CD14-positive monocyte (primary cell): ENCODE results near the gene SH3RF3. TPM values are rescaled to one million over a fixed set of nuclear protein-coding genes. Genes with fewer than 3 reads are reported as not detected.

Source experiments
- DNase-seq, 3 donors: peaks; one replicate each; pipeline ENCODE4 v3.0.0-alpha.2; 2011 to 2022
- H2AFZ ChIP-seq: 2 replicates; pipeline ENCODE4 v1.6.0; 2012; ENCODE audit warnings: mild to moderate bottlenecking, low read depth, low read length, inconsistent platforms; ENCODE audit not compliant: insufficient read depth, poor library complexity, severe bottlenecking
- H3K27ac ChIP-seq, 2 donors: 1 replicate in 1 of 2; 2 replicates in 1 of 2; pipeline ENCODE4 v1.5.1; 2012 to 2013; ENCODE audit warnings: low read length in 2 of 2, control low read depth in 1 of 2, inconsistent platforms in 1 of 2, low read depth in 1 of 2, mild to moderate bottlenecking in 1 of 2
- H3K27me3 ChIP-seq, 2 donors: one replicate each; pipeline versions ENCODE4 v1.6.0 to v1.6.1; 2011 to 2013; ENCODE audit warnings: low read length in 2 of 2; ENCODE audit not compliant: control insufficient read depth in 2 of 2, insufficient read depth in 2 of 2
- H3K36me3 ChIP-seq, 2 donors: replicated peaks in 1 of 2; 1 replicate in 1 of 2; 2 replicates in 1 of 2; pipeline versions ENCODE4 v1.5.1 to v1.6.1; 2012 to 2013; ENCODE audit warnings: low read length in 2 of 2, control low read depth in 1 of 2, inconsistent platforms in 1 of 2, mild to moderate bottlenecking in 1 of 2; ENCODE audit not compliant: insufficient read depth in 2 of 2, control insufficient read depth in 1 of 2
- H3K4me1 ChIP-seq, 2 donors: 1 replicate in 1 of 2; 2 replicates in 1 of 2; pipeline versions ENCODE4 v1.5.1 to v1.6.1; 2012 to 2013; ENCODE audit warnings: low read length in 2 of 2, control low read depth in 1 of 2, inconsistent platforms in 1 of 2, mild to moderate bottlenecking in 1 of 2, moderate library complexity in 1 of 2; ENCODE audit not compliant: insufficient read depth in 2 of 2, control insufficient read depth in 1 of 2
- H3K4me2 ChIP-seq: replicated peaks from 2 replicates; pipeline ENCODE3; 2012; ENCODE audit warnings: low read length, moderate library complexity, mild to moderate bottlenecking; ENCODE audit not compliant: poor library complexity, severe bottlenecking; ENCODE audit errors: extremely low read depth
- H3K4me3 ChIP-seq, 3 experiments: fragments of 200-600 bp in 1 of 3; sonication (generic) in 1 of 3; replicated peaks in 1 of 3; 1 replicate in 2 of 3; 2 replicates in 1 of 3; pipeline ENCODE4 v1.5.1; 2011 to 2013; ENCODE audit warnings: low read length in 3 of 3, mild to moderate bottlenecking in 3 of 3, control low read depth in 2 of 3, low read depth in 2 of 3, inconsistent platforms in 1 of 3, moderate library complexity in 1 of 3
- H3K79me2 ChIP-seq: 2 replicates; pipeline ENCODE4 v1.6.0; 2012; ENCODE audit warnings: mild to moderate bottlenecking, control low read depth, inconsistent platforms, low read length, moderate library complexity; ENCODE audit not compliant: insufficient read depth
- H3K9ac ChIP-seq: 2 replicates; pipeline ENCODE4 v1.6.0; 2017; ENCODE audit warnings: low read length, mild to moderate bottlenecking; ENCODE audit not compliant: insufficient read depth, poor library complexity, severe bottlenecking
- H3K9me3 ChIP-seq, 2 donors: replicated peaks in 1 of 2; 1 replicate in 1 of 2; 2 replicates in 1 of 2; pipeline versions ENCODE4 v1.5.1 to v1.6.1; 2012 to 2013; ENCODE audit warnings: low read length in 2 of 2, control low read depth in 1 of 2; ENCODE audit not compliant: control insufficient read depth in 1 of 2, insufficient read depth in 1 of 2
- H4K20me1 ChIP-seq: 2 replicates; pipeline ENCODE4 v1.6.0; 2012; ENCODE audit warnings: mild to moderate bottlenecking, low read length, control low read depth, moderate library complexity; ENCODE audit not compliant: insufficient read depth
- H3K27ac Mint-ChIP-seq, 7 donors: one replicate each; pipeline ENCODE4 v1.8.0; 2020; ENCODE audit warnings: mild to moderate bottlenecking in 7 of 7, mixed read lengths in 7 of 7, moderate library complexity in 6 of 7, inconsistent platforms in 2 of 7
- H3K27me3 Mint-ChIP-seq, 3 donors: one replicate each; pipeline ENCODE4 v1.8.0; 2021 to 2022; ENCODE audit warnings: low read depth in 3 of 3, mild to moderate bottlenecking in 3 of 3, mixed read lengths in 3 of 3, moderate library complexity in 3 of 3, inconsistent platforms in 1 of 3
- H3K36me3 Mint-ChIP-seq, 2 donors: one replicate each; pipeline ENCODE4 v1.8.0; 2020; ENCODE audit warnings: mixed read lengths in 2 of 2, inconsistent platforms in 1 of 2, mild to moderate bottlenecking in 1 of 2
- H3K4me1 Mint-ChIP-seq: one replicate; pipeline ENCODE4 v1.8.0; 2020; ENCODE audit warnings: mild to moderate bottlenecking, mixed read lengths
- H3K4me3 Mint-ChIP-seq, 2 donors: one replicate each; pipeline ENCODE4 v1.8.0; 2020; ENCODE audit warnings: mild to moderate bottlenecking in 2 of 2, mixed read lengths in 2 of 2, moderate library complexity in 1 of 2
- H3K9me3 Mint-ChIP-seq, 7 donors: one replicate each; pipeline ENCODE4 v1.8.0; 2020 to 2022; ENCODE audit warnings: mixed read lengths in 7 of 7, mild to moderate bottlenecking in 6 of 7, moderate library complexity in 6 of 7, inconsistent platforms in 2 of 7
- WGBS: methylation state at CpG from one replicate; pipeline ENCODE4 v1.1.5; 2013; ENCODE audit warnings: missing lambda C conversion rate; ENCODE audit not compliant: insufficient coverage; 5-methylcytosine and 5-hydroxymethylcytosine counted together
- intact Hi-C, 2 donors: fragments of 100-400 bp; cut with micrococcal nuclease; formaldehyde crosslinking; loops; one replicate each; pipeline versions ENCODE4 v1.15.0 to v1.15.1; 2023
- polyA plus RNA-seq, 3 donors: library from polyadenylated mRNA; depleted of rRNA in 1 of 3; unstranded in 2 of 3; stranded (reverse) in 1 of 3; fragments of 300-500 nt in 2 of 3; fragments of >200 nt in 1 of 3; fragmentation: Illumina TruSeq in 2 of 3; gene quantifications; 1 replicate in 2 of 3; 2 replicates in 1 of 3; pipeline ENCODE4 v1.2.3, GENCODE V29; 2012 to 2021
- TF ChIP-seq, protein P1 (sequence below): fragments of 200-600 bp; IDR thresholded peaks from one replicate; pipeline ENCODE4 v1.8.0; 2022; ENCODE audit warnings: antibody characterized with exemption, mild to moderate bottlenecking

Gene SH3RF3
- polyA plus RNA-seq, 3 donors: 0.25 to 0.75 (median 0.34) TPM

- Mint-ChIP-seq H3K9me3 (peaks cover 0 to 6% (median 3%) of the 10 kb centered on the region in 7 donors), H3K27ac (no peak overlapping the region), H3K4me3 (peak overlapping the region; percentile 79 to 84), H3K4me1 (peaks cover 23% of the 10 kb centered on the region), H3K36me3 (peaks cover 6 to 8% of the 10 kb centered on the region in 2 donors), H3K27me3 (peaks cover 43 to 67% (median 45%) of the 10 kb centered on the region in 3 donors)
- no peak overlapping the region for H3K27ac ChIP-seq
- peaks cover 10 to 28% of the 10 kb centered on the region in 2 donors for H3K4me1 ChIP-seq
- H3K79me2 ChIP-seq: no peaks in the 10 kb centered on the region
- H4K20me1 ChIP-seq: no peaks in the 10 kb centered on the region
- 1% methylated on average over 70 of the region's 70 CpGs for WGBS
- no peaks in the 10 kb centered on the region for H3K36me3 ChIP-seq
- H3K9me3 ChIP-seq: peaks cover 0 to 6% of the 10 kb centered on the region in 2 donors
- H2AFZ ChIP-seq: peak overlapping the region; percentile 98
- H3K4me3 ChIP-seq: peak overlapping the region in 2 of 3 experiments; percentile 33 to 87
- peak in 1 of 3 donors; percentile 11 for DNase-seq
- TF ChIP-seq, protein P1, sequence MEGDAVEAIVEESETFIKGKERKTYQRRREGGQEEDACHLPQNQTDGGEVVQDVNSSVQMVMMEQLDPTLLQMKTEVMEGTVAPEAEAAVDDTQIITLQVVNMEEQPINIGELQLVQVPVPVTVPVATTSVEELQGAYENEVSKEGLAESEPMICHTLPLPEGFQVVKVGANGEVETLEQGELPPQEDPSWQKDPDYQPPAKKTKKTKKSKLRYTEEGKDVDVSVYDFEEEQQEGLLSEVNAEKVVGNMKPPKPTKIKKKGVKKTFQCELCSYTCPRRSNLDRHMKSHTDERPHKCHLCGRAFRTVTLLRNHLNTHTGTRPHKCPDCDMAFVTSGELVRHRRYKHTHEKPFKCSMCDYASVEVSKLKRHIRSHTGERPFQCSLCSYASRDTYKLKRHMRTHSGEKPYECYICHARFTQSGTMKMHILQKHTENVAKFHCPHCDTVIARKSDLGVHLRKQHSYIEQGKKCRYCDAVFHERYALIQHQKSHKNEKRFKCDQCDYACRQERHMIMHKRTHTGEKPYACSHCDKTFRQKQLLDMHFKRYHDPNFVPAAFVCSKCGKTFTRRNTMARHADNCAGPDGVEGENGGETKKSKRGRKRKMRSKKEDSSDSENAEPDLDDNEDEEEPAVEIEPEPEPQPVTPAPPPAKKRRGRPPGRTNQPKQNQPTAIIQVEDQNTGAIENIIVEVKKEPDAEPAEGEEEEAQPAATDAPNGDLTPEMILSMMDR: no peak
- peak overlapping the region; percentile 61 for H3K9ac ChIP-seq
- H3K4me2 ChIP-seq: peak overlapping the region; percentile 99
- intact Hi-C loops: loop anchor here (2.0 to 10.0 kb wide), 2 partner anchors 205 to 381 kb away; no protein-coding TSS in a partner anchor
- peaks cover 30 to 53% of the 10 kb centered on the region in 2 donors for H3K27me3 ChIP-seq
These were observed 433 bp downstream of the SH3RF3 start for GRCh38 chr2:109129356-109129920.

DNA sequence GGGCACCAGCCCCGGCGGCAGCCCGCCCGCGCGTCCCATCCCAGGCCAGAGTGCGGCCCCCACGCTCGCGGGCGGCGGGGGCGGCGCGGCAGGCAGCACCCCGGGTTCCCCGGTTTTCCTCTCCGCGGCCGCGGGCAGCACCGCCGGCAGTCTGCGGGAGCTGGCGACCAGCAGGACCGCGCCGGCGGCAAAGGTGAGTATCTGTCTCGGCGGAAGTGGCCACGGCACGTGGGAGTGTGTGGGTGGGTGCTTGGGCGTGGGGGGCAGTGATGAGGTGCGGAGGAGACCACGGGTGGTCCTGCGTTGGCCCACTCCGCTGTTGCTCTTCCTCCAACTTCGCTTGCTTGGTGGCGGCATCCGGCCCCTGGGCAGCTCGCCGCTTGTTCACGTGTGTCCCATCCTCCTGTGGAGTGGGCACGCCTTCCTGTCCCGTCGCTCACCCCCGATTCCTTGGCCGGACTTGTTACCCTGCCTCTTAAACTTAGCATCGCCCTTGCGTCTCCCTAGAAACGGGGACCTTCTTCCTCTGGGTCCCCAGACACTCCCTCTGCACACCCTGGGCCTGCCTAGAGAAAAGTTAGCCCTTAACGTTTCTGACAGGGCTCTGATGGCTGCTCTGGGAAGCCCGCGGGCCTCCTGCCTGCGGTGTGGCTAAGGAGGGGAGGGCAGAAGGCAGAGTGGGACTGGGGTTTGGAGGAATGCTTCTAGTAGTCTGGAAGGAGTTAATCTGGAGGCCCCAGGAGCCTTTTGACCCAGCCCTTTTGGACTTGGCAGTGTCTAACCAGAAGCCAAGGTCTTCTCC is 1.1 kb downstream of the SH3RF3 start:
- DNase-seq: no peak
- Histone ChIP-seq H3K36me3 (no peaks in the 10 kb centered on the region), H2AFZ (peak overlapping the region; percentile 98), H3K27me3 (peaks cover 30 to 55% of the 10 kb centered on the region in 2 donors), H4K20me1 (no peaks in the 10 kb centered on the region), H3K27ac (no peak overlapping the region), H3K4me2 (peak overlapping the region; percentile 99), H3K4me1 (peaks cover 10 to 28% of the 10 kb centered on the region in 2 donors), H3K4me3 (peak overlapping the region in 2 of 3 experiments; percentile 33 to 87), H3K9me3 (peaks cover 0 to 6% of the 10 kb centered on the region in 2 donors), H3K79me2 (no peaks in the 10 kb centered on the region), H3K9ac (peak overlapping the region; percentile 61)
- TF ChIP-seq, protein P1: no peak
- intact Hi-C loops: loop anchor here (2.0 to 10.0 kb wide), 3 partner anchors 205 to 381 kb away; no protein-coding TSS in a partner anchor
- H3K36me3 Mint-ChIP-seq: peaks cover 6 to 8% of the 10 kb centered on the region in 2 donors
- peaks cover 23% of the 10 kb centered on the region for H3K4me1 Mint-ChIP-seq
- H3K9me3 Mint-ChIP-seq: peaks cover 0 to 6% (median 3%) of the 10 kb centered on the region in 7 donors
- peaks cover 42 to 68% (median 43%) of the 10 kb centered on the region in 3 donors for H3K27me3 Mint-ChIP-seq
- H3K27ac Mint-ChIP-seq: peak overlapping the region in 1 of 7 donors; percentile 81
- peak overlapping the region; percentile 95 to 96 for H3K4me3 Mint-ChIP-seq
- 24% methylated on average over 52 of the region's 56 CpGs for WGBS
